HG03135 (cell line): ENCODE results near the gene SHANK3.
"Not testable (repeated sequence)": the region's sequence is repeated elsewhere in the genome, so short reads cannot be mapped to it uniquely, and the experiment has no call there.

Experiments
- ATAC-seq: cut with Tn5 transposase; IDR thresholded peaks from one replicate; pipeline ENCODE4 v1.9.1; 2021; ENCODE audit warnings: mild to moderate bottlenecking, moderate library complexity; ENCODE audit not compliant: unreplicated experiment

The SHANK3 gene

DNA sequence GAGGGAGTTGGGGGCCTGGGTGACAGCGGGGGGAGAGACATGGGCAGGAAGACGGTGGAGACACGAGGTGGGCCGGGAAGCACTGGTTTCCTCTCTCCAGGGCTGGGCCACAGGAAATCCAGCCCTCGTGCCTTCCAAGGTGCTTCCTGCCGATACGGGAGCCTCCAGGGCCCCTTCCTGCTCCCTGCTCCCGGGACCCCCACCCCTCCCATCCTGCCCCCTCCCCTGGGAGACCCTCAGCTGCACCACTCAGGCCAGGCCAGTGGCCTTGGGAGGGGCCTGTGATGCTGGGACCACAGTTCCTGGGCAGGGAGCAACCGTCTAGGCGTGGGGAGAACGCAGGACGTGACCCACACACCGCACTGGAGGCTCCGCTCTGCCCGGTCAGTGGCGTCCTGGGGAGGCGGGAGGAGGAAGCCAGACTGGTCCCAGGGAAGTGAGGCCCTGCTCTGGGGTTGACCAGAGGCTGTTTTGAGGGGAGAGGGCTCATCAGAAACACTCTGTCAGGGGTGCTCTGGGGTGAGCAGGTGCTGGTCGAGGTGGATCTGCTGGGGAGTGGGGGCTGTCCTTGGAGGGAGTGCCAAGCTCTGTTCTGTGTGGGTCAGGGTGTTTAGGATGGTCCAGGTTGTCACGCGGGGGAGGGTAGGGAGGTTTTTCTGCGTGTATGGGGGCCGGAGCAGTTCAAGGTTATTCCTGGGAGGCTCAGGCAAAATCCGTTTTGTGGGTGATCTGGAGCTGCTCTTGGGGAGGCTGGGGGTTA lies at the start of gene SHANK3:
TSS of gene SHANK3 (plus strand) at position 353 of the 760 bp plus-strand sequence.
- ATAC-seq: no peak

- ATAC-seq: no peak
These were observed 48.1 kb upstream of the SHANK3 start for GRCh38 chr22:50624347-50625130.

GRCh38 chr22:50625131-50625567 lies 47.5 kb upstream of the SHANK3 start:
- ATAC-seq: no peak

GRCh38 chr22:50625568-50626313 lies 46.9 kb upstream of the SHANK3 start:
- no peak for ATAC-seq

DNA sequence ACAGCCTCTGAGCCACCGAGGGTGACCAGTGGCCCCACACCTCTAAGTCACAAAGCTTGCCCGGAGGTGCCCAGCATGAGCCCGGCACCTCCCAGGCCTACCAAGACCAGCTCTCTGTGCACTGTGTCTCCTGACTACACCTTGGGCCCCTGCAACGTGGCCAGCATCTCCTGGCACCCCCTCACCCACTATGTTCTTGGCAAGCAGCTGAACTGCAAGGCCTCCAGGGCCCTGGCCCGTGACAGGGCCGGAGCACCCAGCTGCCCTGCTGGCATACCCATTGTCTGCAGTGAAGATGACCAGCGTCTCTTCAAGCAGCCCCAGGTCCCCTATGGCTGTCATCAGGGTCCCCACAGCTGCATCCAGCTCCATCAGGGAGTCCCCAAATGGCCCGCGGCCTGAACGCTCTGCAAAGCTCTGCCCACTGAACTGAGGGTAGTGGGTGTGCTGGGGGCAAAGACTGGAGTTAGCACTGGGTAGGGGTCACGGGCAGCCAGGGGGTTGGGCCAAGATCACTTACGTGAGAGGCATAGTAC lies 46.2 kb upstream of the SHANK3 start:
- ATAC-seq: no peak

- no peak for ATAC-seq
These were observed 45.6 kb upstream of the SHANK3 start for GRCh38 chr22:50626850-50627641.

GRCh38 chr22:50627642-50628542 lies 44.7 kb upstream of the SHANK3 start, which contains the start of gene ARSA:
Gene ARSA, minus strand, starts transcription at chr22:50628152. Its CDS starts 373 bp downstream, at chr22:50627779.
- ATAC-seq: peak; percentile 62

DNA sequence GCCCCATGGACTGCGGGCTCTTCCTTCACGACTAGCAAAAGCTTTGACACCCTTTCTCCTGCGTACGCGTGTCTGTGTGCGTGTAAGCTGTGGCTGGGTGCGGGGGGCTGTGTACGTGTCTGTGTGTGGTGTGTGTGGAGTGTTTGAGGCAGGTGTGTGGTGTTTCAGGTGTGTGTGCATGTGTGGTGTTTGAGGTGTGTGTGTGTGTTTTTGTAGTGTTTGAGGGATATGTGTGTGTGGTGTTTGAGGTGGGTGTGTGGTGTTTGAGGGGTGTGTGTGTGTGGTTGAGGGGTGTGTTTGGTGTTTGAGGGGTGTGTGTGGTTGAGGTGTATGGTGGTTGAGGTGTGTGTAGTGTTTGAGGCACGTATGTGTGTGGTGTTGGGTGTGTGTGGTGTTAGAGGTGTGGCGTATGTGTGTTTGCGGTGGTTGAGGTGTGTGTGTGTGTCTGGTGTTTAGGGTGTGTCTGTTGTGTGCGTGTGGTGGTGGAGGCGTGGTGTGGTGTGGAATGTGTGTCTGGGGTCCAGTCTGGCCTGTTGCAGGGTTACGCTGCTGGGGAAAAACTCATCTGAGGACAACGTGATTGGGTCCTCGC lies 44.0 kb upstream of the SHANK3 start:
- ATAC-seq: no peak

DNA sequence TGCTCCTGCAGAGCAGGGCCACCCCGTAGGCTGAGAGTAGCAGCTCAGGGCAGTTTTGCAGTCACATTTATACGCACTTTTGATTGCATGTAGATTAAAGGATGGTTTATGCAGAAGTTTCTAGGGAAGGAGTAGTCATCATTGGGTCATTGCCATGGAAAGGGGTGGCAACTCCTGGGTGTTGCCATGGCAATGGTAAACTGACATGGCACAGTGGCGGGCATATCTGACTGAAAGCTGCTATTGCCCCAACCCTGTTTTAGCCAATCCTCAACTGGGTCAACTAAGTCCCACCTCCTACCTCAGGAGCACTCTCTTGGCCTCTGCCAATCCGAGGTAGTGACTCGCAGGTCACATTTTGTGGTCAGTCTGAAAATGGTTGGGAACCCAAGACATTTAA lies 42.2 kb upstream of the SHANK3 start:
- ATAC-seq: no peak

DNA sequence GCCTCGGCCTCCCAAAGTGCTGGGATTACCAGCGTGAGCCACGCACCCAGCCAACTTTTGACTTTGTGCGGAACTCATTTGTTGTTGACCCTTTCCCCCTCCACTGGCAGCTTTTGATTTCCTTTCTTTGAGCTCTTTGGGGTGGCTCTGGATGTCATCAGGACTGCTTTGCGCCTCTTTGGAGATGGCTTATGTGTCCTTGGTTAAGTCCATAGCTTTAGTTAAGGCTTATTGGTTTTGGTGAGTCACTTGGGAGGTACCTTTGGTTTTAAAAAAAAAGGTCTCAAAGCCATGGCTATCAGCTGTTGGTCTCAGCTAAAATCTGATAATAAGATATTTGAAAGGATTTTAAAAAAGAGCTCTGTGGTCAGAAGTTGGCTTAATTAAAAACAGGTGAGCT lies 39.5 kb upstream of the SHANK3 start:
- ATAC-seq: no peak

DNA sequence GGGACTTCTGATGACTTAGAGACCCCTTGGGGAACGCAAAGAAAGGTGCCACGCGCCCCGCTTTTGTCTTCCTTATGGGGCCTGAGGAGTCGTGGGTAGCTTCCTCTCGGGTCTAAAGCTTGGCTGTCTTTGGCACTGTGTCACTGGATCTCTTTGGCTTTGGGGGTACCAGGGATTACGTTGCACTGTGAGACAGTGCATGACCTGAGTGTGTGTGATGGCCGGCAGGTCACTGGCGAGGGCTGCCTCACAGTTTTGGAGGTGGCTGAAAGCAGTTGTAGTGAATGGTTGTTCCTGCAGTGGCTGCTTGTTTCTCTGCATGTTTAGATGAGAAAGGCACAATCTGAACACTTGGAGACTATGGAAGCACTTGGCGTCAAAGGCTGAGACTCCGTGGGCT lies 38.9 kb upstream of the SHANK3 start:
- no peak for ATAC-seq

- ATAC-seq: no peak
These were observed 37.0 kb upstream of the SHANK3 start for GRCh38 chr22:50635591-50635990.

- not testable (repeated sequence) for ATAC-seq
These were observed 32.3 kb upstream of the SHANK3 start for GRCh38 chr22:50640296-50640695.

DNA sequence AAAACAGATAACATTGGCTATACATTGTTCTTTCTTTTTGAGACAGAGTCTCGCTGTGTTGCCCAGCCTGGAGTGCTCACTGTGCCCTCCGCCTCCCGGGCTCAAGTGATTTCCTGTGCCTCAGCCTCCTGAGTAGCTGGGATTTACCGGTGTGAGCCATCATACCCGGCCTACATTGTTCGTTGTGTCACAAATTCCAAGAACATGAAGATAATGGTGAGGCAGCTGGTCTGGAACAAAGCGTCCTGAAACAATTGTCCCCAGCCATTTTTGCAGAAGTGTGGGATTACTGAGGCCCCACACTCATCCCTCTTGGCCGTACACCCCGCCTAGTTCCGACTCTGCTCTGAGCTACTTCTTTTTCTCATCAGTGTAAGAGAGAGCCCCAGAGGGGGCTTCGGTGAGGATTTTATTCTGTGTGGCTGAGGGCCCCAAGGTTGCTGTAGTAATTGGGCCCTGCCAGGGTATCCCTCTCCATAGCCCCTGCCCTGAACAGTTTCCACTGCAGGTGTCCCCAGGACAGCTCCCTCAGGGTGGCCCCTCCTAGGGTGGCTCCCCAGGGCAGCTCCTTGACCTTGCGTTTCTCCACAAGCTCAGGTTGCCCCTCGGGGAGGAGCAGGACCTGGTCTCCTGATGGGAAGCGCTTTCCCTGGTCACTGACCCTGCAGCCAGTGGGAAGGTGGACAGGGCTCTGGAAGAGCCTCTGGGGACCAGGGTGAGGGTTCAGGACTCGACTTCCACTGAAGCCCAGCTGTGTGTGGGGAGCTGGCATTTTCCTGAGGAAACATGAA lies 31.6 kb upstream of the SHANK3 start:
- no peak for ATAC-seq

DNA sequence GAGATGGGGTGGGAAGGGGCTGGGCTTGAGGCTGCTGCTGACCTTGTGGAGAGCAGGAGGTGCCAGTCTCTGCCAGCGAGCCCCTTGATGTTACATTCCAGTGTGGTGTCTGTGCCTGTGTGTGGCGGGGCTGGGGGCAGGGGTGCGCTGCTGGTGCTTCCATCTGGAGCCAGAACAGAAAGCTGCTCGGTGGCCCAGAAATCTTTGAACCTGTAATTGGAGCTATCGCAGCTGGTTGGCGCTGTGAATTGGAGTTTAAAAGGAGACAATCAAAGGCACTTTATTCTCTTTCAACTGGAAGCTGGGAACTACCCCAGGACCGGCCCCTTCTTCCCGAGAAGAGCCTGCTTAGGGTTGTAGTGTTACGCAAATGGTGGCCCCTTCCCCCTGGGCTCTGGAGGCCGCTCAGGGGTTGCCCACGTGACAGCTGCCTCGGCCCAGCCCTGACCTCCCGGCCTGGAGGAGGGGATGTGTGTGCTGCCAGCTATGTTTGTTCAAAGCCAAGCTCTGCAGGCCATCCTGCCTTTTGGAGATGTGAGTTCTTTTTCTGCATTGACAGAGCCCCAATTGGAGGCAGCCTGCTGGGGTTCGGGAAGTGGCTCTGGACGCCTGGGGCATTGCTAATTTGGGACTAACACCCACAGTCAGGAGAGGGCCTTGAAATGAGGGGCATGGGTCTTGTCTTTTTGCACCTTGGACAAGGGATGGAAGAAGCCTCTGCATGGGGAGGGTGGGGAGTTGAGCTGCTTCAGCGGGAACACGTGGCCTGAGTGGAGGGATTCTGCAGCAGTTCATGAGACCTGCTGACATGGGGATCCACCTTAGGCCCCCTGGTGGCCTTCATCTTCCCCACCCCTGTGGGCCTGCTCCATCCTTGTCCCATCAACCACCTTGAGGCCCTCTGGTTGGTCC lies 30.7 kb upstream of the SHANK3 start:
- ATAC-seq: no peak

DNA sequence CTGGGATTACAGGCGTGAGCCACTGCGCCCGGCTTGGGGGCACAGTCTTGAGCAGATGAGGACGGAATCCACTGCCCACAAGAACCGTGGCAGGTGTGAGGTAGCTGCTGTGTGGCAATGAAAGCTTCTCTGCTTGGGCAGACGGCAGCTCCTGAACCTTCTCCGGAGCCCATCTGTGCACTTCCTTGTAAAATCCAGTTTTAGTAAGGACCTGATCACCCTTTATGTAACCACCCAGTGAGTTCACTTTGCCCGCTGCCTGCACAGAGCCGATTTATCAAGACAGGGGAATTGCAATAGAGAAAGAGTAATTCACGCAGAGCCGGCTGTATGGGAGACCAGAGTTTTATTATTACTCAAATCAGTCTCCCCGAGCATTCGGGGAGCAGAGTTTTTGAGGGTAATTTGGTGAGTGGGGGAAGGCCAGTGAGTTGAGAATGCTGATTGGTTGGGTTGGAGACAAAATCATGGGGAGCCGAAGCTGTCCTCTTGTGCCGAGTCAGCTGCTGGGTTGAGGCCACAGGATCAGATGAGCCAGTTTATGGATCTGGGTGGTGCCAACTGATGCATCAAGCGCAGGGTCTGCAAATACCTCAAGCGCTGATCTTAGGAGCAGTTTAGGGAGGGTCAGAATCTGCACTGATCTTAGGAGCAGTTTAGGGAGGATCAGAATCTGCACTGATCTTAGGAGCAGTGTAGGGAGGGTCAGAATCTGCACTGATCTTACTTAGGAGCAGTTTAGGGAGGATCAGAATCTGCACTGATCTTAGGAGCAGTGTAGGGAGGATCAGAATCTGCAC lies 29.4 kb upstream of the SHANK3 start:
- not testable (repeated sequence) for ATAC-seq
